ENCODE results near the gene TTC8. TPM values are rescaled to one million over a fixed set of nuclear protein-coding genes. Genes with fewer than 3 reads are reported as not detected.

TTC8 gene
- total RNA-seq, 1 experiment from 2014 or later: 9.2 TPM

GRCh38 chr14:88879022-88879421 is 54.6 kb downstream of the TTC8 start:
- Histone ChIP-seq H3K27ac (ENCODE audit: insufficient read length, low read depth, low read length) (no peak overlapping the region), H2AFZ (ENCODE audit: low read length) (no peak overlapping the region), H3K23ac (ENCODE audit: insufficient read length, low read depth, low read length) (no peak overlapping the region), H2BK120ac (ENCODE audit: low read depth, low read length, poor library complexity, severe bottlenecking) (no peak overlapping the region), H4K91ac (ENCODE audit: insufficient read length, low read depth, low read length) (no peak overlapping the region), H3K79me1 (ENCODE audit: insufficient read depth, low read depth, low read length, poor library complexity, severe bottlenecking) (no peaks in the 10 kb centered on the region), H3K23me2 (ENCODE audit: insufficient read length, low read depth, low read length, poor library complexity, severe bottlenecking) (no peaks in the 10 kb centered on the region), H3K4me1 (ENCODE audit: insufficient read depth, low read length) (no peaks in the 10 kb centered on the region), H2BK5ac (ENCODE audit: insufficient read length, low read length) (no peak overlapping the region), H3K79me2 (ENCODE audit: insufficient read depth, low read length) (no peaks in the 10 kb centered on the region), H3K56ac (ENCODE audit: insufficient read length, low read depth, low read length) (no peak overlapping the region), H4K8ac (replicated peaks; ENCODE audit: insufficient read length, low read depth, low read length) (no peak overlapping the region), H4K5ac (ENCODE audit: insufficient read length, low read depth, low read length) (no peak overlapping the region), H3K9me3 (ENCODE audit: control insufficient read depth, low read depth, low read length) (no peaks in the 10 kb centered on the region), H2BK20ac (ENCODE audit: low read depth, low read length, poor library complexity, severe bottlenecking) (no peak overlapping the region), H3T11ph (ENCODE audit: low read length) (no peak overlapping the region), H3K4ac (ENCODE audit: low read depth, low read length) (no peak overlapping the region), H3K14ac (ENCODE audit: insufficient read depth, low read length) (no peak overlapping the region), H4K20me1 (ENCODE audit: control insufficient read depth, insufficient read depth, insufficient read length) (no peaks in the 10 kb centered on the region), H2BK12ac (ENCODE audit: insufficient read length, low read depth, low read length) (no peak overlapping the region), H3K27me3 (ENCODE audit: insufficient read depth, low read length) (no peaks in the 10 kb centered on the region), H2AK5ac (ENCODE audit: insufficient read length, low read length) (no peak overlapping the region), H3K9ac (ENCODE audit: extremely low read depth, insufficient read length, low read length) (no peak overlapping the region), H3K4me2 (ENCODE audit: insufficient read depth, insufficient read length, low read length) (no peak overlapping the region), H2BK15ac (ENCODE audit: low read depth, low read length) (no peak overlapping the region), H3K18ac (ENCODE audit: insufficient read length, low read depth, low read length) (no peak overlapping the region)
- no peak for TF ChIP-seq CTCF (conservative IDR thresholded peaks at IDR 0.05)
- Mint-ChIP-seq H3K27ac (no peak overlapping the region), H3K27me3 (ENCODE audit: low read depth) (no peaks in the 10 kb centered on the region; the same call in none of the 2 replicates), H3K36me3 (ENCODE audit: insufficient read depth in 1 of 3, low read depth in 3 of 3) (peaks cover 10 to 17% (median 15%) of the 10 kb centered on the region in 3 experiments; a peak in 5 of 7 replicates), H3K4me3 (no peak overlapping the region), H3K4me1 (no peaks in the 10 kb centered on the region), H3K9me3 (peaks cover 9 to 12% of the 10 kb centered on the region in 2 experiments; a peak in 4 of 5 replicates)
- no CpG with 5 or more reads among the region's 4 CpGs for WGBS (ENCODE audit: extremely low coverage, insufficient read length, low lambda C conversion rate)
- no peak for DNase-seq

Measured in H9 (cell line).